ENCODE results near the gene CHST15.
A peak's percentile ranks its signal among the peaks of the same experiment; 100 is the strongest.

CHST15 gene

GRCh38 chr10:123996302-123996701, 97.1 kb downstream of the CHST15 start:
- no peak overlapping the region for H3K4me3 ChIP-seq (ENCODE audit: low read depth, low read length)
- peaks cover 30% of the 10 kb centered on the region for H3K4me1 ChIP-seq (ENCODE audit: control insufficient read depth, insufficient read depth, low read length, unreplicated experiment)
- H2AFZ ChIP-seq (ENCODE audit: low read length, unreplicated experiment), result no peak overlapping the region
- H3K36me3 ChIP-seq (ENCODE audit: insufficient read depth, low read length), result no peaks in the 10 kb centered on the region
- peaks cover 22% of the 10 kb centered on the region for H3K27me3 ChIP-seq (ENCODE audit: insufficient read depth, low read length)
- no peaks in the 10 kb centered on the region for H3K79me2 ChIP-seq (ENCODE audit: control insufficient read depth, insufficient read depth, low read length, unreplicated experiment)
- peak overlapping the region; percentile 35; the same call in 1 of the 2 replicates for H3K27ac ChIP-seq (ENCODE audit: low read depth, low read length)

GRCh38 chr10:123995461-123996131, 97.8 kb downstream of the CHST15 start:
- Histone ChIP-seq H3K79me2 (ENCODE audit: control insufficient read depth, insufficient read depth, low read length, unreplicated experiment) (no peaks in the 10 kb centered on the region), H3K4me1 (ENCODE audit: control insufficient read depth, insufficient read depth, low read length, unreplicated experiment) (peaks cover 25% of the 10 kb centered on the region), H3K27ac (ENCODE audit: low read depth, low read length) (peak overlapping the region; percentile 35), H3K4me3 (ENCODE audit: low read depth, low read length) (peak overlapping the region; percentile 47), H2AFZ (ENCODE audit: low read length, unreplicated experiment) (peak overlapping the region; percentile 77), H3K27me3 (ENCODE audit: insufficient read depth, low read length) (peaks cover 29% of the 10 kb centered on the region), H3K36me3 (ENCODE audit: insufficient read depth, low read length) (no peaks in the 10 kb centered on the region)

DNA sequence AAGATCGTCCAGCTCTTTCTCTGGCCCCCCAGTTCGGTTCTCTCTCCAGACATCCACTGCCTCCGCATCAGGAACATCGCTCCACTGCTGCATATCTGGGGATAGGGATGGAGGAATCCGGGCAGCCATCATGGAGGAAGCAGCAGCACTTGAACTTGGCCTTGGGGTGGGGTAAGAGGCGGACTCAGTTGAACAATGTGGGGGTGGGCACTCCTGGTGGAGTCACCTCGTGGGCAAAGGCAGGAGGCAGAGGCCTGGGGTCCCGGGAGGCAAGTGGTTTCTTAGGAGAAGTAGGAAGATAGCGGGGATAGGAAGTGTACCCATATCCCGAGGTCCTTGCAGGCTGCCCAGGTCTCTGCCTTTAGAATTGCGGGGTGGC, 98.3 kb downstream of the CHST15 start:
- peaks cover 25% of the 10 kb centered on the region for H3K4me1 ChIP-seq (ENCODE audit: control insufficient read depth, insufficient read depth, low read length, unreplicated experiment)
- H3K4me3 ChIP-seq (ENCODE audit: low read depth, low read length), result peak overlapping the region; percentile 47
- H2AFZ ChIP-seq (ENCODE audit: low read length, unreplicated experiment), result peak overlapping the region; percentile 77
- H3K27me3 ChIP-seq (ENCODE audit: insufficient read depth, low read length), result peaks cover 34% of the 10 kb centered on the region
- no peaks in the 10 kb centered on the region for H3K36me3 ChIP-seq (ENCODE audit: insufficient read depth, low read length)
- H3K27ac ChIP-seq (ENCODE audit: low read depth, low read length), result peak overlapping the region; percentile 35
- H3K79me2 ChIP-seq (ENCODE audit: control insufficient read depth, insufficient read depth, low read length, unreplicated experiment), result no peaks in the 10 kb centered on the region

GRCh38 chr10:123994417-123995081, 98.8 kb downstream of the CHST15 start:
- peak overlapping the region; percentile 77 for H2AFZ ChIP-seq (ENCODE audit: low read length, unreplicated experiment)
- H3K4me3 ChIP-seq (ENCODE audit: low read depth, low read length), result peak overlapping the region; percentile 47
- H3K27me3 ChIP-seq (ENCODE audit: insufficient read depth, low read length), result peaks cover 39% of the 10 kb centered on the region
- no peaks in the 10 kb centered on the region for H3K79me2 ChIP-seq (ENCODE audit: control insufficient read depth, insufficient read depth, low read length, unreplicated experiment)
- H3K27ac ChIP-seq (ENCODE audit: low read depth, low read length), result peak overlapping the region; percentile 35
- no peaks in the 10 kb centered on the region for H3K36me3 ChIP-seq (ENCODE audit: insufficient read depth, low read length)
- H3K4me1 ChIP-seq (ENCODE audit: control insufficient read depth, insufficient read depth, low read length, unreplicated experiment), result peaks cover 25% of the 10 kb centered on the region

DNA sequence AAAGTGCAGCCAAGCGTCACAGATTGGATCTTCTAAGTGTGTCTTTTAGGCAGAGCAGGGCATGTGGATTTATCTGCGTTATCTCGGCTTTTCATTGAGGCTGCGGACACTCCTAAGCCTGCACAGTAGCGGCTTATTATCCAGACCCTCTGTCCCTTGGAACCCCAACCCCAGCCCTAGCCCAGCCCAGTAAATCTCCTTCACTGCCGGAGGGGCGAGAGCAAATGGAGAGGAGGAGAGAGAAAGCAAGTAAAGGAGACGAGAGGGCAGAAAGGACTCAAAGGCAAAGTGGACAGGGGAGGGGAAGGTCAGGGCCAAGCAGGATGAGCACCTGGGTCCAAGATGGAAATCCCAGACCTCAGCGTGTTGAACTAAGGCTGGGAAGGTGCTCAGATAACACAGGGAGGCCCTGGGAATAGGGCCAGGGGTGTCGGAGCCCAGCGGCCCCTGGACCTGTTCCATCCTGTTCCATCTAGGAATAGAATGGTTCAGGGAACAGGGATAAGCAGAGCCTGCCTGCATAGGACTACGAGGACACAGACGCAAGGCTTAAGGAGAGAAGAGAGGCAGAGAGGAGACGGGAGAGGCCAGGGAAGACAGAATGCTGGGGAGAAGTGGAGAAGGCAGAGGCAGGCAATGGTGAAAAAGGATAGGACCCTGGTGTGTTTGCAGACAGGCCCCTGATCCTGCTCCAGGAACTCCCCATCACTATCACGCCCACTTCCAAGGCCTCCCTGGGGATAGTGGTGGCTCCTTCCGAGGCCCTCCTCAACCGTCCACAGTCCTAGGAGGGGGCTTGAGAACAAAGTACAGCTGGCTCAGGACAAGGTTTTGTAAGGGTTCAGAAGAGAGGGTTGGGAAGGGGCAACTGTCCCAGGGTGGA, 99.6 kb downstream of the CHST15 start:
- H3K36me3 ChIP-seq (ENCODE audit: insufficient read depth, low read length), result no peaks in the 10 kb centered on the region
- H3K4me3 ChIP-seq (ENCODE audit: low read depth, low read length), result no peak overlapping the region
- H3K4me1 ChIP-seq (ENCODE audit: control insufficient read depth, insufficient read depth, low read length, unreplicated experiment), result peaks cover 25% of the 10 kb centered on the region
- H2AFZ ChIP-seq (ENCODE audit: low read length, unreplicated experiment), result no peak overlapping the region
- H3K27me3 ChIP-seq (ENCODE audit: insufficient read depth, low read length), result peaks cover 46% of the 10 kb centered on the region
- H3K79me2 ChIP-seq (ENCODE audit: control insufficient read depth, insufficient read depth, low read length, unreplicated experiment), result no peaks in the 10 kb centered on the region
- H3K27ac ChIP-seq (ENCODE audit: low read depth, low read length), result no peak overlapping the region

- H3K4me3 ChIP-seq (ENCODE audit: low read depth, low read length), result no peak overlapping the region
Observed at GRCh38 chr10:123991611-123992570, 101.5 kb downstream of the CHST15 start.

DNA sequence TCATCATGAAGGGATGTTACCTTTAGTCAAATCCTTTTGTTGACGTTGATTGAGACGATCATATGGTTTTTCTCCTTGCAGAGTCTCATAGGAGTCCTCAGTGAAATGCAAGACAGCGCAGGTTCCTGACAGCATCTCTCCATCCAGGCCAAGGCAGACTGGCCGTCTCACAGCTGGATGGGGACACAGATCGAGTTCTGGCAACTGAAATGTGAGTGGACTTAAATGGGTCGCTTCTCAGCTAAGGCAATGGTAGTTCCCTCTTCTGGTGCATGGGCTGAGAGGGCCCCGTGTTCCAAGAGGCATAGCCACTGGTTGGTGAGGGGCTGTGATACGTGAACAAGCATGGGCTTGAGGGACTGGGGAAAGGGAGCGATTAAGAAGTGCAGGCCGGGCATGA, 102.5 kb downstream of the CHST15 start:
- peaks cover 6% of the 10 kb centered on the region for H3K4me1 ChIP-seq (ENCODE audit: control insufficient read depth, insufficient read depth, low read length, unreplicated experiment)
- no peak overlapping the region for H3K4me3 ChIP-seq (ENCODE audit: low read depth, low read length)
- peaks cover 53% of the 10 kb centered on the region for H3K27me3 ChIP-seq (ENCODE audit: insufficient read depth, low read length)
- H3K79me2 ChIP-seq (ENCODE audit: control insufficient read depth, insufficient read depth, low read length, unreplicated experiment), result no peaks in the 10 kb centered on the region
- no peak overlapping the region for H3K27ac ChIP-seq (ENCODE audit: low read depth, low read length)
- H2AFZ ChIP-seq (ENCODE audit: low read length, unreplicated experiment), result no peak overlapping the region
- H3K36me3 ChIP-seq (ENCODE audit: insufficient read depth, low read length), result no peaks in the 10 kb centered on the region

More at GRCh38 chr10:123991611-123992570, 101.5 kb downstream of the CHST15 start:
- Histone ChIP-seq H3K27ac (ENCODE audit: low read depth, low read length) (no peak overlapping the region), H2AFZ (ENCODE audit: low read length, unreplicated experiment) (no peak overlapping the region), H3K27me3 (ENCODE audit: insufficient read depth, low read length) (peaks cover 52% of the 10 kb centered on the region), H3K79me2 (ENCODE audit: control insufficient read depth, insufficient read depth, low read length, unreplicated experiment) (no peaks in the 10 kb centered on the region), H3K36me3 (ENCODE audit: insufficient read depth, low read length) (no peaks in the 10 kb centered on the region), H3K4me1 (ENCODE audit: control insufficient read depth, insufficient read depth, low read length, unreplicated experiment) (peaks cover 13% of the 10 kb centered on the region)

- no peaks in the 10 kb centered on the region for H3K79me2 ChIP-seq (ENCODE audit: control insufficient read depth, insufficient read depth, low read length, unreplicated experiment)
- peaks cover 57% of the 10 kb centered on the region for H3K27me3 ChIP-seq (ENCODE audit: insufficient read depth, low read length)
- no peaks in the 10 kb centered on the region for H3K4me1 ChIP-seq (ENCODE audit: control insufficient read depth, insufficient read depth, low read length, unreplicated experiment)
- H2AFZ ChIP-seq (ENCODE audit: low read length, unreplicated experiment), result no peak overlapping the region
- no peak overlapping the region for H3K27ac ChIP-seq (ENCODE audit: low read depth, low read length)
- no peaks in the 10 kb centered on the region for H3K36me3 ChIP-seq (ENCODE audit: insufficient read depth, low read length)
- H3K4me3 ChIP-seq (ENCODE audit: low read depth, low read length), result no peak overlapping the region
Observed at GRCh38 chr10:123988694-123989093, 104.7 kb downstream of the CHST15 start.

- H3K27me3 ChIP-seq (ENCODE audit: insufficient read depth, low read length), result peaks cover 49% of the 10 kb centered on the region
- H2AFZ ChIP-seq (ENCODE audit: low read length, unreplicated experiment), result no peak overlapping the region
- no peaks in the 10 kb centered on the region for H3K36me3 ChIP-seq (ENCODE audit: insufficient read depth, low read length)
- H3K4me1 ChIP-seq (ENCODE audit: control insufficient read depth, insufficient read depth, low read length, unreplicated experiment), result no peaks in the 10 kb centered on the region
- H3K79me2 ChIP-seq (ENCODE audit: control insufficient read depth, insufficient read depth, low read length, unreplicated experiment), result no peaks in the 10 kb centered on the region
- H3K4me3 ChIP-seq (ENCODE audit: low read depth, low read length), result no peak overlapping the region
- H3K27ac ChIP-seq (ENCODE audit: low read depth, low read length), result no peak overlapping the region
Observed at GRCh38 chr10:123986736-123987135, 106.7 kb downstream of the CHST15 start.

- Histone ChIP-seq H3K27ac (ENCODE audit: low read depth, low read length) (no peak overlapping the region), H2AFZ (ENCODE audit: low read length, unreplicated experiment) (no peak overlapping the region), H3K36me3 (ENCODE audit: insufficient read depth, low read length) (no peaks in the 10 kb centered on the region), H3K4me3 (ENCODE audit: low read depth, low read length) (no peak overlapping the region), H3K27me3 (ENCODE audit: insufficient read depth, low read length) (peaks cover 25% of the 10 kb centered on the region), H3K4me1 (ENCODE audit: control insufficient read depth, insufficient read depth, low read length, unreplicated experiment) (no peaks in the 10 kb centered on the region), H3K79me2 (ENCODE audit: control insufficient read depth, insufficient read depth, low read length, unreplicated experiment) (no peaks in the 10 kb centered on the region)
Observed at GRCh38 chr10:123974406-123974805, 119.0 kb downstream of the CHST15 start.
